HG03378 (cell line): Measurements from ENCODE around the gene PCSK6.

Experiments used
- ATAC-seq: cut with Tn5 transposase; IDR thresholded peaks from one replicate; pipeline ENCODE4 v1.9.1; 2021; ENCODE audit warnings: mild to moderate bottlenecking, moderate library complexity; ENCODE audit not compliant: unreplicated experiment

The PCSK6 gene

GRCh38 chr15:101523560-101523940 lies 34.0 kb upstream of the PCSK6 start:
- no peak for ATAC-seq

GRCh38 chr15:101522621-101523559 lies 33.4 kb upstream of the PCSK6 start:
- no peak for ATAC-seq

GRCh38 chr15:101522091-101522490 lies 32.6 kb upstream of the PCSK6 start:
- ATAC-seq: no peak

GRCh38 chr15:101521591-101521990 lies 32.1 kb upstream of the PCSK6 start:
- no peak for ATAC-seq

GRCh38 chr15:101521069-101521468 lies 31.6 kb upstream of the PCSK6 start:
- no peak for ATAC-seq

- no peak for ATAC-seq
Observed at GRCh38 chr15:101520395-101520794, 30.9 kb upstream of the PCSK6 start.

GRCh38 chr15:101517504-101517903 lies 28.0 kb upstream of the PCSK6 start:
- ATAC-seq: no peak

GRCh38 chr15:101514318-101514717 lies 24.8 kb upstream of the PCSK6 start:
- no peak for ATAC-seq

GRCh38 chr15:101511717-101512116 lies 22.2 kb upstream of the PCSK6 start:
- no peak for ATAC-seq

GRCh38 chr15:101510212-101511197 lies 21.0 kb upstream of the PCSK6 start:
- no peak for ATAC-seq

- ATAC-seq: no peak
Observed at GRCh38 chr15:101509279-101509678, 19.8 kb upstream of the PCSK6 start.

GRCh38 chr15:101506491-101506890 lies 17.0 kb upstream of the PCSK6 start:
- no peak for ATAC-seq

- no peak for ATAC-seq
Observed at GRCh38 chr15:101505610-101506337, 16.3 kb upstream of the PCSK6 start.

GRCh38 chr15:101504866-101505609 lies 15.5 kb upstream of the PCSK6 start:
- no peak for ATAC-seq

- ATAC-seq: no peak
Observed at GRCh38 chr15:101504373-101504772, 14.9 kb upstream of the PCSK6 start.

GRCh38 chr15:101503296-101503599 lies 13.7 kb upstream of the PCSK6 start:
- ATAC-seq: no peak

- no peak for ATAC-seq
Observed at GRCh38 chr15:101502572-101503295, 13.2 kb upstream of the PCSK6 start.

- ATAC-seq: peak; percentile 47
Observed at GRCh38 chr15:101501703-101502373, 12.3 kb upstream of the PCSK6 start.

GRCh38 chr15:101500865-101501551 lies 11.5 kb upstream of the PCSK6 start:
- no peak for ATAC-seq
